ENCODE data around the gene TMEM179B. TPM values are rescaled to one million over a fixed set of nuclear protein-coding genes. Genes with fewer than 3 reads are reported as not detected.

TMEM179B gene
- total and polyA plus RNA-seq, 8 donors, result 26.1 to 135 (median 68.6) TPM; not detected in 1

- Histone ChIP-seq H3K27ac (peak within 1 kb of the TSS; percentile 95 to 99 (median 98)), H3K27me3 (no peaks in the 10 kb centered on the region), H3K4me1 (peaks cover 30 to 67% (median 52%) of the 10 kb centered on the region in 4 donors), H3K4me3 (peak within 1 kb of the TSS; percentile 67 to 91 (median 84)), H3K36me3 (peaks cover 28 to 66% (median 58%) of the 10 kb centered on the region in 4 donors), H3K9me3 (no peaks in the 10 kb centered on the region)
- TF ChIP-seq POLR2AphosphoS5 (IDR thresholded peaks at IDR 0.05) (peak; percentile 82 to 90 (median 89)), EP300 (IDR thresholded peaks at IDR 0.05) (no peak), POLR2A (IDR thresholded peaks at IDR 0.05) (peak in 2 of 4 donors; percentile 75 to 80)
- 0 to 1% (median 0%) methylated on average over 29 to 65 of the region's 65 CpGs for WGBS, 5 donors
- intact Hi-C loops (cut with DNase I; ENCODE audit: low total_unique reads), result loop anchor here (10.0 kb wide), 1 partner anchor 47 kb away; the partner anchor contains the start of gene TMEM179B
- peak; percentile 100 for DNase-seq
Measured at GRCh38 chr11:62831520-62832335, 44.5 kb downstream of the TMEM179B start, which contains the start of gene STX5. Gene STX5, minus strand, starts transcription at chr11:62832051. Its CDS starts 808 bp downstream, at chr11:62831243.

- H3K4me1 ChIP-seq, result peaks cover 30 to 73% (median 55%) of the 10 kb centered on the region in 4 donors
- intact Hi-C loops (cut with DNase I; ENCODE audit: low total_unique reads), result loop anchor here (10.0 kb wide), 1 partner anchor 48 kb away; the partner anchor contains the start of gene TMEM179B
- TF ChIP-seq POLR2AphosphoS5 (IDR thresholded peaks at IDR 0.05) (no peak), EP300 (IDR thresholded peaks at IDR 0.05) (no peak), POLR2A (IDR thresholded peaks at IDR 0.05) (no peak), CTCF (IDR thresholded peaks at IDR 0.05) (no peak)
- no peaks in the 10 kb centered on the region for H3K27me3 ChIP-seq
- 7 to 15% (median 11%) methylated on average over 20 to 40 of the region's 40 CpGs for WGBS, 5 donors
- peak; percentile 32 to 57 for DNase-seq
- no peaks in the 10 kb centered on the region for H3K9me3 ChIP-seq
- H3K4me3 ChIP-seq, result peak within 1 kb of the TSS; percentile 67 to 91 (median 84)
- H3K36me3 ChIP-seq, result peaks cover 20 to 62% (median 54%) of the 10 kb centered on the region in 4 donors
- H3K27ac ChIP-seq, result peak within 1 kb of the TSS; percentile 95 to 99 (median 98)
Measured at GRCh38 chr11:62832336-62833234, 45.4 kb downstream of the TMEM179B start, which contains the start of gene TEX54. Gene TEX54, minus strand, starts transcription at chr11:62832841.

DNA sequence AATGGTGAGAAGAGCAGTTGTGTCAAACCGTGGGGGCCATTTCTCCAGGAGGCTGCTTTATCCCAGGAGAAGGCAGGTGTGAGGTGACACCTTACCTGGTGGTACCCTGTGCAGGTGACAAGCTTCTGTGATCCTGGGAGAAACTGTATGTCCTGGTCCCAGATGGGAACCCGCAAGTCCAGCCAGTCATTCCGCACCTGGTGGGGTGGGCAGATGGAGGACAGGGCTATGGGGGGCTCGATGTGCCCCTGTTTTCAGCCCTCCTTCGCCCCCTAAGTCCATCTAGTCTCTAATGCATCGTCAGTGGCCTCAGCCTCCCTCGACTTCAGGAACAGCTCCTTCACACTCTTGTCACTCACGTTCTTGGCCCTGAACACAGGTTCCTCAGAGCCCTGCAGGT lies 48.1 kb downstream of the TMEM179B start:
- H3K4me3 ChIP-seq, result no peak overlapping the region
- H3K9me3 ChIP-seq, result no peaks in the 10 kb centered on the region
- DNase-seq, result no peak
- no peaks in the 10 kb centered on the region for H3K27me3 ChIP-seq
- WGBS, 5 donors, result 82 to 87% (median 83%) methylated on average over 7 to 8 of the region's 8 CpGs
- intact Hi-C loops (cut with DNase I; ENCODE audit: low total_unique reads), result loop anchor here (10.0 kb wide), 1 partner anchor 51 kb away; the partner anchor contains the start of gene TMEM179B
- H3K4me1 ChIP-seq, result peaks cover 32 to 63% (median 45%) of the 10 kb centered on the region in 4 donors
- peak overlapping the region in 1 of 5 donors; percentile 25 for H3K27ac ChIP-seq
- H3K36me3 ChIP-seq, result peaks cover 19 to 39% (median 38%) of the 10 kb centered on the region in 4 donors
- no peak for TF ChIP-seq CTCF (IDR thresholded peaks at IDR 0.05)

DNA sequence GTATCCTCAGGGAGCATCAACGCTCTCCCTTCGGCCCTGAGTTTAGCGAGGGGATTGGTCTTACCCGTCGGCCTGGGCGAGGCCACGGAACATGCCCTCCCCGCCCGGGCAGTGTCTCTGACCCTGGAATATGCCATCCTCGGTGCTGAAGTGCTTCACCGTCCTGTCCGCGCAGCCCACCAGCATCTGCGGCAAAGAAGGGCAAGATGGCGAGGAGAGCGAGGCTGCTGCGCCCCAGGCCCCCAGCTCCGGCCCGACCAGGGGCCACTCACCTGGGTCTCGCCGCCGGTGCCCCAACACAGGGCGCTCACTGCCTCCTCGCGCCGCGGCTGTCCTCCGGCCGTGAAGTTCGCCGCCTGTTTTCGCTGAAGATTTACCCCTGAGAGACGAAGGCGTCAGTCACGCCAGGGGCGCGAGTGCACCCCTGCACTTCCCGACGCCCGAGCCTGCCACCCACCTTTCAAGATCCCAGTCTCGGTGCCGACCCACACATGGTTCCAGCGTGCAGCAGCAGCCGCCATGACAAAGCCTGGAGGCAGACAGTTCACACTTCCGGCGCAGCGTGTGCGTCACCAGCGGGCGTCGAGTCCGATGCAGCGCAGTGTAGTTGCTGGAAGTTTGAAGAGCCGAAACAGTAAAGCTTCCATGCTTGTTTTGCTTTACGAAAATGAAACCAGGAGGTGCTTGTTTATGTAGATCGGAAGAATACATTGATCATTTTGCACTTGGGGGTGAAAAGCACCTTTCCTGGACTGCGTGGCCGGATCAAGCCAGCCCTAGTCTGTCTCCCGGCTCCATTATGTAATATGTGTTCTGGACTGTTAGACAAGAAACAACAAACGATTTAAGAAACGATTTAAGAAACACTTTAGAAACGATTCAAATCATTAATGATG lies 52.1 kb downstream of the TMEM179B start, which contains the start of gene WDR74:
Gene WDR74, minus strand, starts transcription at position 541 of the 896 bp plus-strand sequence. Its CDS starts 20 bp downstream, at position 521.
- Histone ChIP-seq H3K27me3 (no peaks in the 10 kb centered on the region), H3K27ac (peak within 1 kb of the TSS; percentile 96 to 99 (median 99)), H3K4me1 (peaks cover 18 to 48% (median 36%) of the 10 kb centered on the region in 4 donors), H3K4me3 (peak within 1 kb of the TSS; percentile 78 to 100 (median 94)), H3K36me3 (peaks cover 12 to 30% (median 27%) of the 10 kb centered on the region in 4 donors), H3K9me3 (no peaks in the 10 kb centered on the region)
- DNase-seq, result peak; percentile 93 to 99
- 0 to 1% (median 0%) methylated on average over 45 to 62 of the region's 62 CpGs for WGBS, 5 donors
- TF ChIP-seq POLR2A (IDR thresholded peaks at IDR 0.05) (peak in 2 of 4 donors; percentile 66 to 82), EP300 (IDR thresholded peaks at IDR 0.05) (no peak), POLR2AphosphoS5 (IDR thresholded peaks at IDR 0.05) (peak; percentile 98 to 100 (median 99))
- intact Hi-C loops (cut with DNase I; ENCODE audit: low total_unique reads), result loop anchor here (10.0 kb wide), 1 partner anchor 54 kb away; the partner anchor contains the start of gene TMEM179B

Small RNA genes within 50 kb of the gene (small RNA-seq; reads per million reads assigned to genes)
- gene MIR6514 (0.30 to 0.77 (median 0.46) reads per million in 4 donors), gene RNU6-118P (0 reads per million in 4 donors)

Other genes starting within 250 kb of the TMEM179B start
Only the 30 nearest of the 31 such genes appear.
- 1,000 to 10,000 TPM in 1 of 5 donors, 100 to 1,000 TPM in 4; 671 to 1,412 (median 779) TPM for gene EEF1G, start 213.5 kb upstream of the TMEM179B start, total RNA-seq
- 1,000 to 10,000 TPM; 1,415 to 1,760 (median 1,525) TPM for gene EEF1G, start 213.5 kb upstream of the TMEM179B start, polyA plus RNA-seq
- 10 to 100 TPM in 3 of 5 donors, 1 to 10 TPM in 2; 6.1 to 36.2 (median 12.3) TPM for gene TUT1, start 195.9 kb upstream of the TMEM179B start, total RNA-seq
- gene TUT1, start 195.9 kb upstream of the TMEM179B start, polyA plus RNA-seq, result 10 to 100 TPM; 13.3 to 18.9 (median 16.3) TPM
- gene MTA2, start 185.5 kb upstream of the TMEM179B start, total RNA-seq, result 100 to 1,000 TPM in 1 of 5 donors, 10 to 100 TPM in 4; 53.9 to 110 (median 85.3) TPM
- 10 to 100 TPM; 32.8 to 44.6 (median 34.7) TPM for gene MTA2, start 185.5 kb upstream of the TMEM179B start, polyA plus RNA-seq
- gene EML3, start 174.6 kb upstream of the TMEM179B start, total RNA-seq, result 100 to 1,000 TPM in 1 of 5 donors, 10 to 100 TPM in 4; 24.4 to 112 (median 51.8) TPM
- 10 to 100 TPM; 68.1 to 71.3 (median 69.2) TPM for gene EML3, start 174.6 kb upstream of the TMEM179B start, polyA plus RNA-seq
- 1 to 10 TPM in 3 of 5 donors, under 1 TPM in 1, not detected in 1; 0.29 to 5.8 (median 2.8) TPM for gene ROM1, start 174.1 kb upstream of the TMEM179B start, total RNA-seq
- gene ROM1, start 174.1 kb upstream of the TMEM179B start, polyA plus RNA-seq, result 10 to 100 TPM in 1 of 3 donors, 1 to 10 TPM in 2; 4.6 to 13.0 (median 5.1) TPM
- 10 to 100 TPM in 4 of 5 donors, 1 to 10 TPM in 1; 5.2 to 50.8 (median 13.8) TPM for gene B3GAT3, start 165.4 kb upstream of the TMEM179B start, total RNA-seq
- gene B3GAT3, start 165.4 kb upstream of the TMEM179B start, polyA plus RNA-seq, result 10 to 100 TPM; 18.5 to 38.8 (median 27.6) TPM
- 100 to 1,000 TPM in 2 of 5 donors, 10 to 100 TPM in 3; 66.0 to 155 (median 95.5) TPM for gene GANAB, start 140.8 kb upstream of the TMEM179B start, total RNA-seq
- gene GANAB, start 140.8 kb upstream of the TMEM179B start, polyA plus RNA-seq, result 10 to 100 TPM; 21.4 to 70.7 (median 66.2) TPM
- 10 to 100 TPM in 4 of 5 donors, 1 to 10 TPM in 1; 5.8 to 16.7 (median 15.1) TPM for gene INTS5, start 134.1 kb upstream of the TMEM179B start, total RNA-seq
- 1 to 10 TPM; 5.9 to 7.2 (median 7.2) TPM for gene INTS5, start 134.1 kb upstream of the TMEM179B start, polyA plus RNA-seq
- gene C11orf98, start 122.2 kb upstream of the TMEM179B start, total RNA-seq, result 10 to 100 TPM in 4 of 5 donors, 1 to 10 TPM in 1; 5.8 to 58.2 (median 27.2) TPM
- 100 to 1,000 TPM; 112 to 179 (median 139) TPM for gene C11orf98, start 122.2 kb upstream of the TMEM179B start, polyA plus RNA-seq
- gene CSKMT, start 122.1 kb upstream of the TMEM179B start, total RNA-seq, result 1 to 10 TPM in 4 of 5 donors, not detected in 1; 3.5 to 7.6 (median 4.9) TPM
- 10 to 100 TPM in 2 of 3 donors, 1 to 10 TPM in 1; 8.7 to 25.5 (median 19.9) TPM for gene CSKMT, start 122.1 kb upstream of the TMEM179B start, polyA plus RNA-seq
- gene UQCC3, start 115.7 kb upstream of the TMEM179B start, total RNA-seq, result 10 to 100 TPM in 2 of 5 donors, 1 to 10 TPM in 3; 4.2 to 49.8 (median 8.1) TPM
- 10 to 100 TPM; 16.2 to 30.3 (median 20.9) TPM for gene UQCC3, start 115.7 kb upstream of the TMEM179B start, polyA plus RNA-seq
- 10 to 100 TPM in 3 of 5 donors, 1 to 10 TPM in 1, under 1 TPM in 1; 0.45 to 56.6 (median 10.3) TPM for gene LBHD1, start 115.1 kb upstream of the TMEM179B start, total RNA-seq
- 1 to 10 TPM; 4.9 to 6.8 (median 5.5) TPM for gene LBHD1, start 115.1 kb upstream of the TMEM179B start, polyA plus RNA-seq
- gene UBXN1, start 108.3 kb upstream of the TMEM179B start, total RNA-seq, result 100 to 1,000 TPM in 3 of 5 donors, 10 to 100 TPM in 2; 78.6 to 236 (median 151) TPM
- 100 to 1,000 TPM; 113 to 236 (median 194) TPM for gene UBXN1, start 108.3 kb upstream of the TMEM179B start, polyA plus RNA-seq
- gene LRRN4CL, start 97.9 kb upstream of the TMEM179B start, total RNA-seq, result 10 to 100 TPM in 2 of 5 donors, 1 to 10 TPM in 3; 4.0 to 20.0 (median 8.2) TPM
- 1 to 10 TPM; 1.6 to 4.6 (median 1.8) TPM for gene LRRN4CL, start 97.9 kb upstream of the TMEM179B start, polyA plus RNA-seq
- 100 to 1,000 TPM in 3 of 5 donors, 10 to 100 TPM in 2; 29.9 to 144 (median 110) TPM for gene BSCL2, start 80.0 kb upstream of the TMEM179B start, total RNA-seq
- gene BSCL2, start 80.0 kb upstream of the TMEM179B start, polyA plus RNA-seq, result 10 to 100 TPM; 63.4 to 95.9 (median 92.6) TPM
- not detected for gene GNG3, start 79.7 kb upstream of the TMEM179B start, total RNA-seq
- under 1 TPM in 1 of 3 donors, not detected in 2; 0.75 TPM for gene GNG3, start 79.7 kb upstream of the TMEM179B start, polyA plus RNA-seq
- gene HNRNPUL2, start 59.9 kb upstream of the TMEM179B start, total RNA-seq, result 10 to 100 TPM; 10.3 to 73.5 (median 36.0) TPM
- gene HNRNPUL2, start 59.9 kb upstream of the TMEM179B start, polyA plus RNA-seq, result 10 to 100 TPM; 25.1 to 28.6 (median 27.3) TPM
- gene TTC9C, start 58.9 kb upstream of the TMEM179B start, total RNA-seq, result 10 to 100 TPM in 1 of 5 donors, 1 to 10 TPM in 3, under 1 TPM in 1; 0.89 to 26.6 (median 8.2) TPM
- gene TTC9C, start 58.9 kb upstream of the TMEM179B start, polyA plus RNA-seq, result 10 to 100 TPM; 16.6 to 33.6 (median 26.0) TPM
- gene ZBTB3, start 33.2 kb upstream of the TMEM179B start, total RNA-seq, result 10 to 100 TPM in 2 of 5 donors, 1 to 10 TPM in 2, not detected in 1; 4.2 to 16.5 (median 9.5) TPM
- 1 to 10 TPM; 3.3 to 6.9 (median 3.4) TPM for gene ZBTB3, start 33.2 kb upstream of the TMEM179B start, polyA plus RNA-seq
- 10 to 100 TPM in 4 of 5 donors, 1 to 10 TPM in 1; 3.8 to 95.5 (median 23.9) TPM for gene POLR2G, start 25.8 kb upstream of the TMEM179B start, total RNA-seq
- 100 to 1,000 TPM in 1 of 3 donors, 10 to 100 TPM in 2; 85.8 to 119 (median 88.7) TPM for gene POLR2G, start 25.8 kb upstream of the TMEM179B start, polyA plus RNA-seq
- gene TAF6L, start 16.0 kb upstream of the TMEM179B start, total RNA-seq, result 10 to 100 TPM in 4 of 5 donors, 1 to 10 TPM in 1; 4.6 to 35.0 (median 11.0) TPM
- gene TAF6L, start 16.0 kb upstream of the TMEM179B start, polyA plus RNA-seq, result 10 to 100 TPM in 2 of 3 donors, 1 to 10 TPM in 1; 7.5 to 19.7 (median 19.3) TPM
- gene TMEM223, start 4.6 kb downstream of the TMEM179B start, total RNA-seq, result 10 to 100 TPM in 2 of 5 donors, 1 to 10 TPM in 1, under 1 TPM in 1, not detected in 1; 0.89 to 14.9 (median 10.7) TPM
- 10 to 100 TPM; 10.2 to 28.2 (median 17.7) TPM for gene TMEM223, start 4.6 kb downstream of the TMEM179B start, polyA plus RNA-seq
- 10 to 100 TPM; 30.7 to 83.5 (median 56.5) TPM for gene NXF1, start 18.0 kb downstream of the TMEM179B start, total RNA-seq
- gene NXF1, start 18.0 kb downstream of the TMEM179B start, polyA plus RNA-seq, result 100 to 1,000 TPM in 1 of 3 donors, 10 to 100 TPM in 2; 23.5 to 138 (median 49.6) TPM
- gene STX5, start 44.6 kb downstream of the TMEM179B start, total RNA-seq, result 10 to 100 TPM in 4 of 5 donors, 1 to 10 TPM in 1; 8.2 to 48.1 (median 24.2) TPM
- 10 to 100 TPM; 21.7 to 44.6 (median 29.3) TPM for gene STX5, start 44.6 kb downstream of the TMEM179B start, polyA plus RNA-seq
- gene TEX54, start 45.4 kb downstream of the TMEM179B start, total RNA-seq, result not detected
- not detected for gene TEX54, start 45.4 kb downstream of the TMEM179B start, polyA plus RNA-seq
- gene WDR74, start 52.2 kb downstream of the TMEM179B start, total RNA-seq, result 10 to 100 TPM; 27.7 to 57.6 (median 41.2) TPM
- 10 to 100 TPM; 47.2 to 67.9 (median 48.8) TPM for gene WDR74, start 52.2 kb downstream of the TMEM179B start, polyA plus RNA-seq
- 100 to 1,000 TPM in 4 of 5 donors, 10 to 100 TPM in 1; 70.7 to 255 (median 141) TPM for gene SLC3A2, start 93.5 kb downstream of the TMEM179B start, total RNA-seq
- gene SLC3A2, start 93.5 kb downstream of the TMEM179B start, polyA plus RNA-seq, result 100 to 1,000 TPM in 1 of 3 donors, 10 to 100 TPM in 2; 36.0 to 176 (median 51.6) TPM
- gene CHRM1, start 134.0 kb downstream of the TMEM179B start, total RNA-seq, result 10 to 100 TPM in 1 of 5 donors, 1 to 10 TPM in 2, under 1 TPM in 1, not detected in 1; 0.73 to 19.4 (median 6.6) TPM
- under 1 TPM in 2 of 3 donors, not detected in 1; 0.12 to 0.48 TPM for gene CHRM1, start 134.0 kb downstream of the TMEM179B start, polyA plus RNA-seq
- gene SLC22A6, start 197.6 kb downstream of the TMEM179B start, total RNA-seq, result not detected
- gene SLC22A6, start 197.6 kb downstream of the TMEM179B start, polyA plus RNA-seq, result not detected
- not detected for gene SLC22A8, start 228.4 kb downstream of the TMEM179B start, total RNA-seq
- not detected for gene SLC22A8, start 228.4 kb downstream of the TMEM179B start, polyA plus RNA-seq

Data from stomach (tissue), 9 donors.